Peyer's patch (tissue), 4 donors: ENCODE data around the gene HHAT.

ENCODE experiments used
- CTCF ChIP-seq, 6 experiments: fragments of 450-650 bp in 4 of 6; fragments of 200-600 bp in 2 of 6; sonication (generic) in 1 of 6; IDR thresholded peaks; one replicate each; pipeline ENCODE4 v1.5.1; 2017 to 2019; ENCODE audit warnings: antibody characterized with exemption in 6 of 6, mild to moderate bottlenecking in 3 of 6, moderate library complexity in 1 of 6
- POLR2A ChIP-seq, 2 donors: fragments of 450-650 bp; IDR thresholded peaks; one replicate each; pipeline ENCODE4 v1.5.1; 2017; ENCODE audit warnings: antibody characterized with exemption in 2 of 2, mild to moderate bottlenecking in 2 of 2, moderate library complexity in 2 of 2

DNA sequence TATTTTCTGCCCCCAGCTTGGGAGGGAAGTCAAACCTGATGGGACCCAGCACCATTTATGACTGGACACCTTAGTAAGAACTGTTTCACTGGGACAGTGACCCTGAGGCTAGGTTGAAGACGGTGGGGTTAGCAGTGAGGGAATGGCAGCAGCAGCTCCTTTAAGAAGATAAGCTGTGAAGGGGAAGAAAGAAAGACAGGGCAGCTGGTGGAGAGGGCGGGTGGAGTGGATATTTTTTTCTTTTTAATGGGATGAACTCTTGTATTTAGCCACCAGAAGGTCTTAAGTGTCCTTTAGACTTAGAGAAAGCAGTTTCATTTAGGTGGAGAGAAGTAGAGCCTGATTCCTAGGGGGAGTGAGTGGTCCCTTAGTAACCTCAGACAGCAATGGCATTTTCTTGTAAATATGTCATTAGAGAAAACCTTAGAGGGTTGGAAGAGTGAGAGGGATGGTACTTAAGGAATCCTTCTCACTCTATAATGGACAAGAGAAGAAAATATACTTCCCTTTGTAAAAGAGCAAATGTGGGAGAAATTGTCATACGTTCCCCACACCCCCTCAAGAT, 187.5 kb downstream of the HHAT start:
- TF ChIP-seq CTCF (IDR thresholded peaks at IDR 0.05) (no peak), POLR2A (IDR thresholded peaks at IDR 0.05) (no peak)
